GM12875 (cell line): Measurements from ENCODE around the gene CSF1.

Source experiments
- H3K4me3 ChIP-seq: one replicate; pipeline ENCODE4 v1.5.1; 2011; ENCODE audit warnings: low read depth, low read length, control low read depth
- CTCF ChIP-seq: IDR thresholded peaks from 2 replicates; pipeline ENCODE4 v1.5.1; 2011; ENCODE audit warnings: low read depth, mild to moderate bottlenecking, control low read depth, inconsistent platforms, low read length, moderate library complexity, borderline replicate concordance; ENCODE audit not compliant: insufficient read depth

The CSF1 gene

GRCh38 chr1:109889094-109889493, 21.6 kb upstream of the CSF1 start:
- no peak for TF ChIP-seq CTCF

GRCh38 chr1:109890115-109890953, 20.3 kb upstream of the CSF1 start:
- no peak overlapping the region for H3K4me3 ChIP-seq
- no peak for TF ChIP-seq CTCF

More at GRCh38 chr1:109889094-109889493, 21.6 kb upstream of the CSF1 start:
- no peak overlapping the region for H3K4me3 ChIP-seq

GRCh38 chr1:109891930-109892329, 18.7 kb upstream of the CSF1 start:
- H3K4me3 ChIP-seq, result no peak overlapping the region
- no peak for TF ChIP-seq CTCF

GRCh38 chr1:109892561-109893368, 17.9 kb upstream of the CSF1 start:
- no peak overlapping the region for H3K4me3 ChIP-seq
- TF ChIP-seq CTCF, result no peak

GRCh38 chr1:109893532-109894171, 17.0 kb upstream of the CSF1 start:
- no peak for TF ChIP-seq CTCF
- H3K4me3 ChIP-seq, result no peak overlapping the region

GRCh38 chr1:109894823-109895719, 15.6 kb upstream of the CSF1 start:
- no peak for TF ChIP-seq CTCF

More at GRCh38 chr1:109894823-109895719, 15.6 kb upstream of the CSF1 start:
- H3K4me3 ChIP-seq, result no peak overlapping the region
